Right renal cortex interstitium (tissue), 3 donors: ENCODE measurements around the gene PHLDB1. TPM values are rescaled to one million over a fixed set of nuclear protein-coding genes. Genes with fewer than 3 reads are reported as not detected.
"Not testable (repeated sequence)": the region's sequence is repeated elsewhere in the genome, so short reads cannot be mapped to it uniquely, and the experiment has no call there.

Experiments used
- DNase-seq, 3 donors: peaks; one replicate each; pipeline ENCODE4 v3.0.0-alpha.2; 2013; ENCODE audit warnings: low read depth in 3 of 3, low spot score in 2 of 3
- polyA plus RNA-seq, 3 donors: library from polyadenylated mRNA; unstranded; fragments of 120-200 nt; gene quantifications; one replicate each; pipeline ENCODE4 v1.2.1, GENCODE V29; 2013; ENCODE audit not compliant: insufficient read length in 3 of 3

The PHLDB1 gene
- polyA plus RNA-seq, 3 donors: 106 to 112 (median 106) TPM

DNA sequence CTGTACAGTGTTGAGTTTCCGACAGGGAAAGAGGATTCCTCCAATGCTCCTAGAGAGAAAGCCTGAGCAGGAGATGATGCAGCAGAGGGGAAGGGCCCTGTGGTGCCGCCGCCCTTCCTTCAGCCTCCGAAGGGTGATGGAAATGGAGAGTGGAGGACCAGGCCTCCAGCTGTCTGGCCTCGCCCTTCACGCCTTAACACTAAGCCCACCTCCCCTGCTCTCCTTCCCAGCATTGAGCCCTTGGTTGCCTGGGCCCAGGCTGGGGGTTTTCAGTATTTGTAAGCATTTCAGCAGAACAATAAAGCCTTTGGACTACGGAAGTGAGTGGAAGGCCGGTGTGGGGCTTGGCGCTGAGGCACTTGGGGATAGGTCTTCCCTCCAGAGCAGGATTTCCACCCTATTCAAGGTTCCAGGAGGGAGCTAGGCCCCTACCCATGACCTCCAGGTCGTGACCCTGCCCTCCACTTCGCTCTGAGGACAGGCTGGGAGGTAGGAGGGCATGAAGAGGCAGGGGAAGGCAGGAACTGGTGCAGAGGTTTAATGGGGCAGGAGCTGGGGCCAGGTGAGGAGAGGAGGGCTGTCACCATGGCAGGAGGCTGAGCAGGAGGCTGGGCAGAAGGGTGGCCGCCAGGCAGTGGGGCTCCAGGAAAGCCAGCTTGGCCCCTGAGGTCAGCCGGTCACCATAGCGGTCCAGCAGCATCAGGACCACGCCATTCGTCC lies 50.5 kb downstream of the PHLDB1 start:
- no peak for DNase-seq

GRCh38 chr11:118658429-118659313 lies 51.3 kb downstream of the PHLDB1 start:
- no peak for DNase-seq

- DNase-seq: peak in 2 of 3 donors; percentile 75 to 82
Observed at GRCh38 chr11:118659314-118659952, 52.0 kb downstream of the PHLDB1 start.

GRCh38 chr11:118659953-118660680 lies 52.7 kb downstream of the PHLDB1 start:
- no peak for DNase-seq

GRCh38 chr11:118660681-118661424 lies 53.4 kb downstream of the PHLDB1 start:
- no peak for DNase-seq

GRCh38 chr11:118661425-118662301 lies 54.2 kb downstream of the PHLDB1 start:
- no peak for DNase-seq

DNA sequence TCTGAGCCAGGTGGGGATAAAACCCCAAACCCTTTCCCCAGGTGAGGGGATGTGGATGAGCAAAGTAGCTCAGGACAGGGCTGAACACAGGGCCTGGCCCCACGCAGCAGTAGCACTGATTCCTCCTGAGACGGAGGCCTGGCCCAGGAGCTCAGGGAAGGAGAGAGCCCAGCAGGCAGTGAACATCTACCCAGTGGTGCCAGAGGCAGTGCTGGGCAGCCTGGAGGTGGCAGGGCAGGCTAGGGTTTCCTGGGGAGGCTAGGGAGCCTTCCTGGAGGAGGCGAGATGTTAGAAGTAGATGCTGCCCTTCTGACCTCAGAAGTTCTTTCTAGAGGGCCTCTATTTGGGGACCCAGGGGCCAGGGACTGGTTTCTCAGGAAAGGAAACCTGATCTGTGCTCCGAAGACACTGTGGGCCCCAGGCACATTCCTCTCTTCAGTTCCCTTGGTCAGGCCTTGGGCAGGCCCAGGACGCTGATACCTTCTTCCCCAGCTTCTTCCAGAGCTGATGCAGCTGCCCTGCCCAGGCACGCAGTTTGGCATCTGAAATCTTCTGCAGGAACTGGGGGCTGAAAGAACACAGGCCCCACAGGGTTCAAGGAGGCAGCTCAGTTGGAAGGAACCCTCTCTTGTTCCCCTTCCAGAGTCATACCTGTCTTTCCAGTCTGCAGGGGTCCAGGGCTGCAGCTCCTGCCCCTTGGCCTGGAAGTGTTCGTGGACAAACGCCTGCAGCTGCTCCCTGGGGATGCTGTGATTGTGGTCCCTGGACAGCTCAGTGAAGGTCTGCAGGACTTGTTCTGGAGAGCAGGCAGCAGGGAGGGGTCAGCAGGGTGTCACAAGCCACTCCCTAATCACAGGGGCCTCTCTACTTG lies 55.2 kb downstream of the PHLDB1 start:
- DNase-seq: no peak

- DNase-seq: no peak
Observed at GRCh38 chr11:118663381-118663780, 56.0 kb downstream of the PHLDB1 start.

- DNase-seq: no peak
Observed at GRCh38 chr11:118663902-118664301, 56.5 kb downstream of the PHLDB1 start.

- peak in 1 of 3 donors; percentile 38 for DNase-seq
Observed at GRCh38 chr11:118666371-118666770, 59.0 kb downstream of the PHLDB1 start.

DNA sequence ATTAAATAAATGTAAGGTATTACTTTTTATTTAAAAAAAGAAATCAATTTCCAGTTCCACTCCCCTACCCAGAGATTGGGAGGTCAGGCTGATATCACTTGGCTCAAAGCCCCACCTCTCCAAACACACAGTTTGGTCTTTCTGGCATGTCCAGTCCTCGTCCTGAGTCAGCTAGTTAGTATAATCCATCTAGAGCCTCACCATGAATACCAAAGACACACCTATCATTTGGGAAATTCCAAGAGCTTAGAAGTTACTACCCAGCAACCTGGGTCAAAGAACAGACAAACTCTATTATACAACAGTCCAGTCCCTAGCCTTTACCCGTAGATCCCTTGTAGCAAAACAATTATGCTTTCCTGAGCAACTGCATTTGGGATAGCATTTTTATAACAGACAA lies 62.6 kb downstream of the PHLDB1 start:
- no peak for DNase-seq

DNA sequence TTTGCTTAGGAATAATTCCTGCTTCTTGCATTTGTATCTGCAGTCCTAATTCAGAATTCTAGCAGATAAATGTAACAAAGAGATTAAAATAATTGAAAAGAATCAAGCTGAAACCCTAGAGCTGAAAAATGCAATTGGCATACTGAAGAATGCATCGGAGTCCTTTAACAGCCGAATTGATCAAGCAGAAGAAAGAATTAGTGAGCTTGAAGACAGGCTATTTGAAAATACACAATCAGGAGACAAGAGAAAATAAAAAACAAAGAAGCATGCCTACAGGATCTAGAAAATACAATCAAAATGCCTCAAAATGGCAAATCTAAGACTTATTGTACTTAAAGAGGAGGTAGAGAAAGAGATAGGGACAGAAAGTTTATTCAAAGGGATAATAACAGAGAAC lies 63.8 kb downstream of the PHLDB1 start:
- no peak for DNase-seq

DNA sequence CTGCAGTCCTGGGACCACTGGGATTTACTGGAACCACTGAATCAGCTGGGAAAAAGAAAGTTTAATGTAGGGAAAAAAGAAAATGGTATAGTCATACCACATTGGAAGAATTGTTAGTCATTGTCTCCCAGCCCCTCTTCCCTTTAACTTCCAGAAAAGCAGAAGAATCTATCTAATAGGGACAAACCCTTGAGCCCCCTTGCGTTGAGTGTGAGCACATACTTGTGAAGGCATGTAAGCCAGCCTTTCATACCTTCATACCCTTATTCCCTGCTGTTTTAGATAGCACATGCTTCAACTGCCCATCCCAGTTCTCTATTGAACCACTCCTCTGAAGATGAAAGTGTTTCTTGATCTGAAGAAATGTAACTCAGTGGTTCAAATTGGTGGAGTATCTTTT lies 65.4 kb downstream of the PHLDB1 start:
- no peak for DNase-seq

- DNase-seq: no peak
Observed at GRCh38 chr11:118673361-118674081, 66.1 kb downstream of the PHLDB1 start.

DNA sequence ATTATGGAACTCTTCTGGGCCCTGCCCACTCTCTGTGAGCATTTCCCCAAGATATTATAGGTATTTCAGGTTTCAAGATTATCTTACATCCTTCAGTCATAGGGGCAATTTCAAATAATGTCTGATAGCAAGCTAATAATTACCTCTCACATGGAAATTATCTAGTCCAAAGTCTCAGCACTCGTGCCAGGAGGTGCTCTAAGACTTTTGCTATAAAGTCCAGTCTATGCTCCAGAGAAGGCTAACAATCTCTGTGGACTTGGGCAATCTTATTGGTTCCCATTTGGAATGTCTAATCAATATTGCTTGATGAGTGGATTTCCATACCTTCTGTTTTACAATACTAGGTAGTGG lies 66.6 kb downstream of the PHLDB1 start:
- no peak for DNase-seq

- no peak for DNase-seq
Observed at GRCh38 chr11:118677977-118678376, 70.6 kb downstream of the PHLDB1 start.

GRCh38 chr11:118678908-118679307 lies 71.5 kb downstream of the PHLDB1 start:
- not testable (repeated sequence) for DNase-seq

GRCh38 chr11:118679483-118679882 lies 72.1 kb downstream of the PHLDB1 start, which contains the start of gene TREH:
TREH (minus strand) TSS chr11:118679650; CDS start chr11:118679627, 23 bp downstream.
- no peak for DNase-seq
